Loucy (cell line): ENCODE measurements around the gene SPATA31E1.

Experiments
- CTCF ChIP-seq: fragments of 200-600 bp; sonication (generic); conservative IDR thresholded peaks from 2 replicates; pipeline ENCODE4 v1.5.1; 2014; ENCODE audit warnings: mild to moderate bottlenecking, antibody characterized with exemption, low read length
- EZH2phosphoT487 ChIP-seq: fragments of 200-600 bp; IDR thresholded peaks from 2 replicates; pipeline ENCODE4 v1.6.1; 2018; ENCODE audit warnings: antibody characterized with exemption, mild to moderate bottlenecking, moderate library complexity, borderline replicate concordance

- no peak for TF ChIP-seq CTCF
- TF ChIP-seq EZH2phosphoT487: no peak
Observed at GRCh38 chr9:87880116-87880515, 2.6 kb upstream of the SPATA31E1 start.
